Lower lobe of right lung (tissue), 2 donors: ENCODE measurements around the gene ADAMTSL1. TPM values are rescaled to one million over a fixed set of nuclear protein-coding genes. Genes with fewer than 3 reads are reported as not detected.

ENCODE experiments used
- ATAC-seq, 2 donors: fragments of 200-7000 bp; cut with Tn5 transposase; one replicate each; pipeline ENCODE4 v1.9.1; 2020 to 2022; ENCODE audit warnings: mild to moderate bottlenecking in 2 of 2, moderate library complexity in 2 of 2
- DNase-seq: peaks from one replicate; pipeline ENCODE4 v3.0.0-alpha.2; 2020
- H3K27ac ChIP-seq: fragments of 200-600 bp; one replicate; pipeline ENCODE4 v1.8.0; 2022
- H3K27me3 ChIP-seq: fragments of 200-600 bp; one replicate; pipeline ENCODE4 v1.8.0; 2022; ENCODE audit warnings: low read depth
- H3K36me3 ChIP-seq: fragments of 200-600 bp; one replicate; pipeline ENCODE4 v1.8.0; 2022; ENCODE audit warnings: mild to moderate bottlenecking
- H3K4me1 ChIP-seq: fragments of 200-600 bp; one replicate; pipeline ENCODE4 v1.8.0; 2022
- H3K4me3 ChIP-seq: fragments of 200-600 bp; one replicate; pipeline ENCODE4 v1.8.0; 2022; ENCODE audit warnings: mild to moderate bottlenecking
- H3K9me3 ChIP-seq: fragments of 200-600 bp; one replicate; pipeline ENCODE4 v1.8.0; 2022
- intact Hi-C: fragments of 100-400 bp; cut with DNase I; formaldehyde crosslinking; loops from one replicate; pipeline ENCODE4 v1.11.0; 2022
- total RNA-seq: library from RNA; stranded (reverse); fragmentation: NEBNext Ultra II Directional; extraction: Animal tissue kit (Norgen Biotek cat#: 25700); gene quantifications from one replicate; pipeline ENCODE4 v1.2.1, GENCODE V29; 2021
- TF ChIP-seq, protein P1 (sequence below): fragments of 200-600 bp; IDR thresholded peaks from one replicate; pipeline ENCODE4 v1.8.0; 2022; ENCODE audit warnings: antibody characterized with exemption, mild to moderate bottlenecking
- donor health status: DM: no; HTN: yes; CAD: no; lungs with severe emphysema.

Gene ADAMTSL1
- total RNA-seq, 1 donor from 2014 or later, result 3.7 TPM

- Histone ChIP-seq H3K36me3 (no peaks in the 10 kb centered on the region), H3K9me3 (no peaks in the 10 kb centered on the region), H3K27me3 (no peaks in the 10 kb centered on the region), H3K27ac (no peak overlapping the region), H3K4me1 (no peaks in the 10 kb centered on the region), H3K4me3 (no peak overlapping the region)
- DNase-seq (no peak), ATAC-seq (no peak)
- TF ChIP-seq, protein P1, sequence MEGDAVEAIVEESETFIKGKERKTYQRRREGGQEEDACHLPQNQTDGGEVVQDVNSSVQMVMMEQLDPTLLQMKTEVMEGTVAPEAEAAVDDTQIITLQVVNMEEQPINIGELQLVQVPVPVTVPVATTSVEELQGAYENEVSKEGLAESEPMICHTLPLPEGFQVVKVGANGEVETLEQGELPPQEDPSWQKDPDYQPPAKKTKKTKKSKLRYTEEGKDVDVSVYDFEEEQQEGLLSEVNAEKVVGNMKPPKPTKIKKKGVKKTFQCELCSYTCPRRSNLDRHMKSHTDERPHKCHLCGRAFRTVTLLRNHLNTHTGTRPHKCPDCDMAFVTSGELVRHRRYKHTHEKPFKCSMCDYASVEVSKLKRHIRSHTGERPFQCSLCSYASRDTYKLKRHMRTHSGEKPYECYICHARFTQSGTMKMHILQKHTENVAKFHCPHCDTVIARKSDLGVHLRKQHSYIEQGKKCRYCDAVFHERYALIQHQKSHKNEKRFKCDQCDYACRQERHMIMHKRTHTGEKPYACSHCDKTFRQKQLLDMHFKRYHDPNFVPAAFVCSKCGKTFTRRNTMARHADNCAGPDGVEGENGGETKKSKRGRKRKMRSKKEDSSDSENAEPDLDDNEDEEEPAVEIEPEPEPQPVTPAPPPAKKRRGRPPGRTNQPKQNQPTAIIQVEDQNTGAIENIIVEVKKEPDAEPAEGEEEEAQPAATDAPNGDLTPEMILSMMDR, result no peak
- intact Hi-C loops, result no loop called here
These were observed 254.0 kb downstream of the ADAMTSL1 start for GRCh38 chr9:18727904-18728303.

DNA sequence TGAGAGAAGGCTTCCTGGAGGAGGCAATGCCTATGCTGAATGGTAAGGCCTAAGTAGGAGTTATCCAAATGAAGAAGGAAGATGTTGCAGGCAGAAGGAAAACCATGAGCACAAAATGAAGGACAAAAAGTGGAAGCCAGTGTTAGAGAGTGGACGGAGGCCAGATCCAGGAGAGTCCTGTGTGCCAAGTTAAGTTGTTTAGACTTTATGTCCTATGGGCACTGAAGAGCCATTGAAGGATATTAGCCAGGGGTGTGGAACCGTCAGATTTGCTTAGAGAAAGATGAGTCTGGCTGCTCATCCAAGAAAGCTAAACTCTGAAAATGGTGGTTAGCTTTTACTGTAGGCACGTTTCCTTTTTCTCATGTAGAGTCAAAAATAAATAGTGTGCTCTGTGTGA, 254.7 kb downstream of the ADAMTSL1 start:
- TF ChIP-seq, protein P1, result no peak
- ATAC-seq (no peak), DNase-seq (no peak)
- no peaks in the 10 kb centered on the region for H3K4me1 ChIP-seq
- no peaks in the 10 kb centered on the region for H3K27me3 ChIP-seq
- intact Hi-C loops, result no loop called here
- no peaks in the 10 kb centered on the region for H3K36me3 ChIP-seq
- no peak overlapping the region for H3K27ac ChIP-seq
- H3K4me3 ChIP-seq, result no peak overlapping the region
- no peaks in the 10 kb centered on the region for H3K9me3 ChIP-seq

DNA sequence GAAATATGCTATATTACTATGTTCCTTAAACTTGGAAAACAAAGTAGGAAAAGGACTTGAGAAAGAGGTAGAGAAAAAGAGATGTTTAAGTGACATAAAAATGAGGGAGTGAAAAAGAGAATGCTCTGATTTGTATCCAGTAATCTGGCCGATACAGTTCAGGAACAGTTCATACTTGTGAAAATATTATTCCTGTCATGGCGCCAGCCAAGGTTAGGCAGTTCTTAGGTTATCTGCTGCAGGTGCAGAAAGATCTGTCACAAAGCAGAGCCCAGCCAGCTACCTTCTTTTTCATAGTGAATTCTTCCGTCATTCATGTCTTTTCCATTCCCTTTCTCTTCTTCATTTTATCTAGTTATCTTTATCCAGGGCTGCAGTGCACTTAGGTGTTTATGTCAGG, 256.3 kb downstream of the ADAMTSL1 start:
- TF ChIP-seq, protein P1, result no peak
- ATAC-seq (no peak), DNase-seq (no peak)
- H3K4me1 ChIP-seq, result no peaks in the 10 kb centered on the region
- intact Hi-C loops, result no loop called here
- no peak overlapping the region for H3K27ac ChIP-seq
- H3K27me3 ChIP-seq, result no peaks in the 10 kb centered on the region
- no peaks in the 10 kb centered on the region for H3K9me3 ChIP-seq
- H3K36me3 ChIP-seq, result no peaks in the 10 kb centered on the region
- H3K4me3 ChIP-seq, result no peak overlapping the region

DNA sequence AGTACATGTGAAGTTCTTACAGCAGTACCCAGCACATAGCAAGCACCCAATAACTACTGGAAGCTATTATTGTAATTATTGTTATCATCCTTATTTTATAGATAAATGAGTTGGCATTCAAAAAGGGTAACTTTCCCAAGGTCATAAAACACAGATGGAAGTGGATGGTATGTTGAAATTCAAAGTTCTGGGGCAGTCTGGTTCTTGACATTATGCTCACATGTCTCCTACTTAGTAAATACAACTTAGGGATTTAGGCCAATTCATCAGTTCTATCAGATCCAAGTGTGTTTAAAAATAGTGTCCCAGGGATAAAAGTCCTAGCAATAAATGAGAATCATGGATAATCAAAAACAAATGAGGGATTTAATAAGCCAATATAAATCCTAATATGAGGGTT, 265.2 kb downstream of the ADAMTSL1 start:
- TF ChIP-seq, protein P1, result no peak
- Histone ChIP-seq H3K36me3 (no peaks in the 10 kb centered on the region), H3K27ac (no peak overlapping the region), H3K4me3 (no peak overlapping the region), H3K4me1 (no peaks in the 10 kb centered on the region), H3K27me3 (no peaks in the 10 kb centered on the region), H3K9me3 (no peaks in the 10 kb centered on the region)
- ATAC-seq (no peak), DNase-seq (no peak)
- intact Hi-C loops, result no loop called here

GRCh38 chr9:18739641-18740318, 265.8 kb downstream of the ADAMTSL1 start:
- intact Hi-C loops, result no loop called here
- ATAC-seq, result no peak
- H3K4me3 ChIP-seq, result no peak overlapping the region

More at GRCh38 chr9:18739641-18740318, 265.8 kb downstream of the ADAMTSL1 start:
- Histone ChIP-seq H3K4me1 (no peaks in the 10 kb centered on the region), H3K36me3 (no peaks in the 10 kb centered on the region), H3K9me3 (no peaks in the 10 kb centered on the region), H3K27ac (no peak overlapping the region), H3K27me3 (no peaks in the 10 kb centered on the region)
- TF ChIP-seq, protein P1, result no peak
- DNase-seq, result no peak
